Measurements from ENCODE around the gene TNFRSF8.

Gene TNFRSF8

GRCh38 chr1:12188657-12189327 lies 125.7 kb downstream of the TNFRSF8 start:
- peaks cover 3 to 14% of the 10 kb centered on the region in 2 donors for H3K36me3 ChIP-seq (ENCODE audit: control insufficient read depth in 2 of 2, insufficient read depth in 2 of 2, low read length in 2 of 2)
- H3K9me3 ChIP-seq (ENCODE audit: control insufficient read depth in 2 of 2, low read length in 2 of 2): no peaks in the 10 kb centered on the region
- no peak overlapping the region for H3K27ac ChIP-seq (ENCODE audit: low read depth in 2 of 2, low read length in 2 of 2)
- no peaks in the 10 kb centered on the region for H3K27me3 ChIP-seq (ENCODE audit: control insufficient read depth in 2 of 2, insufficient read depth in 2 of 2, low read length in 2 of 2)
- no peak overlapping the region for H3K4me3 ChIP-seq (ENCODE audit: low read length in 2 of 2)
- H3K9ac ChIP-seq (ENCODE audit: low read depth in 1 of 2, low read length in 2 of 2): no peak overlapping the region
- H3K4me1 ChIP-seq (ENCODE audit: control insufficient read depth in 2 of 2, insufficient read depth in 2 of 2, low read length in 2 of 2): peaks cover 14 to 21% of the 10 kb centered on the region in 2 donors

GRCh38 chr1:12189328-12189682 lies 126.2 kb downstream of the TNFRSF8 start:
- no peaks in the 10 kb centered on the region for H3K9me3 ChIP-seq (ENCODE audit: control insufficient read depth in 2 of 2, low read length in 2 of 2)
- H3K36me3 ChIP-seq (ENCODE audit: control insufficient read depth in 2 of 2, insufficient read depth in 2 of 2, low read length in 2 of 2): peaks cover 3 to 18% of the 10 kb centered on the region in 2 donors
- H3K27me3 ChIP-seq (ENCODE audit: control insufficient read depth in 2 of 2, insufficient read depth in 2 of 2, low read length in 2 of 2): no peaks in the 10 kb centered on the region
- H3K9ac ChIP-seq (ENCODE audit: low read depth in 1 of 2, low read length in 2 of 2): no peak overlapping the region
- no peak overlapping the region for H3K4me3 ChIP-seq (ENCODE audit: low read length in 2 of 2)
- peaks cover 14 to 18% of the 10 kb centered on the region in 2 donors for H3K4me1 ChIP-seq (ENCODE audit: control insufficient read depth in 2 of 2, insufficient read depth in 2 of 2, low read length in 2 of 2)
- no peak overlapping the region for H3K27ac ChIP-seq (ENCODE audit: low read depth in 2 of 2, low read length in 2 of 2)

- Histone ChIP-seq H3K4me1 (ENCODE audit: control insufficient read depth in 2 of 2, insufficient read depth in 2 of 2, low read length in 2 of 2) (peaks cover 0 to 4% of the 10 kb centered on the region in 2 donors), H3K4me3 (ENCODE audit: low read length in 2 of 2) (no peak overlapping the region), H3K9me3 (ENCODE audit: control insufficient read depth in 2 of 2, low read length in 2 of 2) (no peaks in the 10 kb centered on the region), H3K27ac (ENCODE audit: low read depth in 2 of 2, low read length in 2 of 2) (no peak overlapping the region), H3K9ac (ENCODE audit: low read depth in 1 of 2, low read length in 2 of 2) (no peak overlapping the region), H3K27me3 (ENCODE audit: control insufficient read depth in 2 of 2, insufficient read depth in 2 of 2, low read length in 2 of 2) (no peaks in the 10 kb centered on the region), H3K36me3 (ENCODE audit: control insufficient read depth in 2 of 2, insufficient read depth in 2 of 2, low read length in 2 of 2) (peaks cover 3 to 21% of the 10 kb centered on the region in 2 donors)
These were observed 128.3 kb downstream of the TNFRSF8 start for GRCh38 chr1:12191242-12192032.

Data from mucosa of rectum (tissue), 2 donors.